ENCODE measurements around the gene CPT1B. TPM values are rescaled to one million over a fixed set of nuclear protein-coding genes. Genes with fewer than 3 reads are reported as not detected.
"Not testable (repeated sequence)": the region's sequence is repeated elsewhere in the genome, so short reads cannot be mapped to it uniquely, and the experiment has no call there.

The CPT1B gene
- polyA plus RNA-seq, 1 experiment, result 4.3 TPM

- no peak for DNase-seq (ENCODE audit: low read depth)
- Histone ChIP-seq H3K36me3 (ENCODE audit: control insufficient read depth, insufficient read depth, low read length) (no peaks in the 10 kb centered on the region), H3K27me3 (ENCODE audit: control insufficient read depth, insufficient read depth, low read length) (no peaks in the 10 kb centered on the region), H3K4me3 (ENCODE audit: low read depth, low read length) (no peak overlapping the region)
- ChIA-PET POLR2A (no interaction called here), CTCF (interaction anchor here (1.3 kb wide), 1 partner anchor 12 kb away, joined by 7 read pairs; the partner anchor contains the start of gene SCO2)
- TF ChIP-seq CTCF (IDR thresholded peaks at IDR 0.05; ENCODE audit: insufficient read depth, low read depth, low read length), result no peak
Measured at GRCh38 chr22:50537765-50538164, 40.5 kb downstream of the CPT1B start.

GRCh38 chr22:50536226-50536625, 42.0 kb downstream of the CPT1B start:
- Histone ChIP-seq H3K36me3 (ENCODE audit: control insufficient read depth, insufficient read depth, low read length) (no peaks in the 10 kb centered on the region), H3K27me3 (ENCODE audit: control insufficient read depth, insufficient read depth, low read length) (no peaks in the 10 kb centered on the region), H3K4me3 (ENCODE audit: low read depth, low read length) (no peak overlapping the region)
- no peak for DNase-seq (ENCODE audit: low read depth)
- no peak for TF ChIP-seq CTCF (IDR thresholded peaks at IDR 0.05; ENCODE audit: insufficient read depth, low read depth, low read length)
- POLR2A ChIA-PET, result no interaction called here
- CTCF ChIA-PET, result interaction anchor here (2.0 kb wide), 1 partner anchor 10 kb away, joined by 6 read pairs; the partner anchor contains the start of gene SCO2

GRCh38 chr22:50535113-50535512, 43.1 kb downstream of the CPT1B start:
- DNase-seq (ENCODE audit: low read depth), result no peak
- POLR2A ChIA-PET, result interaction anchor here (0.6 kb wide), 1 partner anchor 18 kb away, joined by 3 read pairs; no protein-coding TSS in a partner anchor
- H3K27me3 ChIP-seq (ENCODE audit: control insufficient read depth, insufficient read depth, low read length), result no peaks in the 10 kb centered on the region
- no peak overlapping the region for H3K4me3 ChIP-seq (ENCODE audit: low read depth, low read length)
- no peaks in the 10 kb centered on the region for H3K36me3 ChIP-seq (ENCODE audit: control insufficient read depth, insufficient read depth, low read length)
- no peak for TF ChIP-seq CTCF (IDR thresholded peaks at IDR 0.05; ENCODE audit: insufficient read depth, low read depth, low read length)
- CTCF ChIA-PET, result interaction anchor here (1.5 to 2.0 kb wide), 2 partner anchors 9 to 28 kb away, joined by 4 to 6 read pairs; partner anchors contain the start of genes SCO2 and SYCE3

GRCh38 chr22:50533856-50534711, 44.1 kb downstream of the CPT1B start:
- H3K27me3 ChIP-seq (ENCODE audit: control insufficient read depth, insufficient read depth, low read length); POLR2A ChIA-PET; DNase-seq (ENCODE audit: low read depth); H3K36me3 ChIP-seq (ENCODE audit: control insufficient read depth, insufficient read depth, low read length); H3K4me3 ChIP-seq (ENCODE audit: low read depth, low read length): not testable (repeated sequence)
- CTCF ChIA-PET, result interaction anchor here (0.6 to 1.5 kb wide), 2 partner anchors 29 to 241 kb away, joined by 3 to 4 read pairs; partner anchors contain the start of gene SYCE3

- no peak for TF ChIP-seq CTCF (IDR thresholded peaks at IDR 0.05; ENCODE audit: insufficient read depth, low read depth, low read length)
- CTCF ChIA-PET, result interaction anchor here (0.6 to 1.0 kb wide), 3 partner anchors 70 to 242 kb away, joined by 3 read pairs; no protein-coding TSS in a partner anchor
- H3K27me3 ChIP-seq (ENCODE audit: control insufficient read depth, insufficient read depth, low read length), result no peaks in the 10 kb centered on the region
- H3K36me3 ChIP-seq (ENCODE audit: control insufficient read depth, insufficient read depth, low read length), result no peaks in the 10 kb centered on the region
- DNase-seq (ENCODE audit: low read depth), result no peak
- POLR2A ChIA-PET, result no interaction called here
- H3K4me3 ChIP-seq (ENCODE audit: low read depth, low read length), result no peak overlapping the region
Measured at GRCh38 chr22:50532824-50533796, 45.1 kb downstream of the CPT1B start.

All from BJ (cell line).